Neuronal stem cell (in vitro differentiated cells): ENCODE results near the gene FUT7.

Experiments
- DNase-seq: peaks from one replicate; pipeline ENCODE4 v3.0.0-alpha.2; 2013; ENCODE audit warnings: low spot score
- H2AFZ ChIP-seq: one replicate; pipeline ENCODE4 v1.6.1; 2013; ENCODE audit warnings: mild to moderate bottlenecking, low read length, inconsistent platforms
- H2AK5ac ChIP-seq: 2 replicates; pipeline ENCODE4 v1.6.1; 2013; ENCODE audit warnings: low read depth, mild to moderate bottlenecking, inconsistent platforms, low read length, moderate library complexity, mixed read lengths
- H2BK120ac ChIP-seq: 2 replicates; pipeline ENCODE4 v1.6.1; 2013; ENCODE audit warnings: low read depth, mild to moderate bottlenecking, inconsistent platforms, low read length, moderate library complexity, mixed read lengths
- H2BK12ac ChIP-seq: one replicate; pipeline ENCODE4 v1.6.1; 2013; ENCODE audit warnings: low read length, inconsistent platforms
- H2BK15ac ChIP-seq: 2 replicates; pipeline ENCODE4 v1.6.1; 2013; ENCODE audit warnings: mild to moderate bottlenecking, low read length, inconsistent platforms, mixed read lengths
- H2BK5ac ChIP-seq: one replicate; pipeline ENCODE4 v1.6.1; 2013; ENCODE audit warnings: inconsistent platforms, mild to moderate bottlenecking, low read length, moderate library complexity
- H3K14ac ChIP-seq: one replicate; pipeline ENCODE4 v1.6.1; 2013; ENCODE audit warnings: low read length, inconsistent platforms
- H3K18ac ChIP-seq: 2 replicates; pipeline ENCODE4 v1.6.1; 2013; ENCODE audit warnings: low read length, inconsistent platforms
- H3K23ac ChIP-seq: 2 replicates; pipeline ENCODE4 v1.6.1; 2013; ENCODE audit warnings: low read depth, mild to moderate bottlenecking, mixed read lengths, low read length, inconsistent platforms; ENCODE audit not compliant: poor library complexity
- H3K27ac ChIP-seq: replicated peaks from 3 replicates; pipeline ENCODE4 v1.5.1; 2013; ENCODE audit warnings: low read length, inconsistent platforms
- H3K27me3 ChIP-seq, 3 experiments: 2 replicates each; pipeline ENCODE4 v1.6.1; 2013; ENCODE audit warnings: low read length in 3 of 3, mild to moderate bottlenecking in 2 of 3, inconsistent platforms in 1 of 3, low read depth in 1 of 3, mixed read lengths in 1 of 3, moderate library complexity in 1 of 3; ENCODE audit not compliant: control insufficient read depth in 3 of 3, insufficient read depth in 3 of 3
- H3K36me3 ChIP-seq, 2 donors: replicated peaks in 1 of 2; 2 replicates each; pipeline ENCODE4 v1.6.1; 2013; ENCODE audit warnings: low read length in 2 of 2; ENCODE audit not compliant: control insufficient read depth in 2 of 2, insufficient read depth in 2 of 2
- H3K4ac ChIP-seq: 2 replicates; pipeline ENCODE4 v1.6.1; 2013; ENCODE audit warnings: inconsistent platforms, mild to moderate bottlenecking, low read length, moderate library complexity
- H3K4me1 ChIP-seq, 2 donors: 1 replicate in 1 of 2; 2 replicates in 1 of 2; pipeline ENCODE4 v1.6.1; 2013; ENCODE audit warnings: low read length in 2 of 2, low read depth in 1 of 2; ENCODE audit not compliant: control insufficient read depth in 2 of 2, insufficient read depth in 1 of 2
- H3K4me2 ChIP-seq: one replicate; pipeline ENCODE4 v1.6.1; 2013; ENCODE audit warnings: mild to moderate bottlenecking, low read length, inconsistent platforms; ENCODE audit not compliant: insufficient read depth, poor library complexity, severe bottlenecking
- H3K4me3 ChIP-seq, 2 donors: 2 replicates each; pipeline ENCODE4 v1.5.1; 2013; ENCODE audit warnings: low read length in 2 of 2, mild to moderate bottlenecking in 2 of 2, inconsistent platforms in 1 of 2, moderate library complexity in 1 of 2
- H3K79me1 ChIP-seq: one replicate; pipeline ENCODE4 v1.6.1; 2013; ENCODE audit warnings: low read depth, mild to moderate bottlenecking, inconsistent platforms, low read length, moderate library complexity
- H3K9ac ChIP-seq: one replicate; pipeline ENCODE4 v1.6.1; 2013; ENCODE audit warnings: mild to moderate bottlenecking, low read depth, low read length, inconsistent platforms; ENCODE audit not compliant: poor library complexity
- H3K9me3 ChIP-seq, 2 donors: replicated peaks in 1 of 2; 2 replicates each; pipeline versions ENCODE3 to v1.6.1; 2013; ENCODE audit warnings: low read length in 2 of 2, mild to moderate bottlenecking in 2 of 2, inconsistent platforms in 1 of 2, low read depth in 1 of 2, mixed read lengths in 1 of 2, moderate library complexity in 1 of 2; ENCODE audit not compliant: control insufficient read depth in 2 of 2, insufficient read depth in 1 of 2
- H4K8ac ChIP-seq: one replicate; pipeline ENCODE4 v1.6.1; 2013; ENCODE audit warnings: low read depth, mild to moderate bottlenecking, inconsistent platforms, low read length, moderate library complexity
- H4K91ac ChIP-seq: one replicate; pipeline ENCODE4 v1.6.1; 2013; ENCODE audit warnings: low read length, low read depth, mild to moderate bottlenecking, inconsistent platforms; ENCODE audit not compliant: poor library complexity
- WGBS, 2 donors: extraction: QIAGEN DNeasy Blood & Tissue Kit; methylation state at CpG; one replicate each; pipeline ENCODE4 v1.1.7; 2013; ENCODE audit warnings: missing lambda C conversion rate in 2 of 2, mixed read lengths in 1 of 2; ENCODE audit not compliant: insufficient read length in 2 of 2, insufficient replicate concordance in 1 of 2; ENCODE audit errors: extremely low coverage in 2 of 2; 5-methylcytosine and 5-hydroxymethylcytosine counted together

Gene FUT7

DNA sequence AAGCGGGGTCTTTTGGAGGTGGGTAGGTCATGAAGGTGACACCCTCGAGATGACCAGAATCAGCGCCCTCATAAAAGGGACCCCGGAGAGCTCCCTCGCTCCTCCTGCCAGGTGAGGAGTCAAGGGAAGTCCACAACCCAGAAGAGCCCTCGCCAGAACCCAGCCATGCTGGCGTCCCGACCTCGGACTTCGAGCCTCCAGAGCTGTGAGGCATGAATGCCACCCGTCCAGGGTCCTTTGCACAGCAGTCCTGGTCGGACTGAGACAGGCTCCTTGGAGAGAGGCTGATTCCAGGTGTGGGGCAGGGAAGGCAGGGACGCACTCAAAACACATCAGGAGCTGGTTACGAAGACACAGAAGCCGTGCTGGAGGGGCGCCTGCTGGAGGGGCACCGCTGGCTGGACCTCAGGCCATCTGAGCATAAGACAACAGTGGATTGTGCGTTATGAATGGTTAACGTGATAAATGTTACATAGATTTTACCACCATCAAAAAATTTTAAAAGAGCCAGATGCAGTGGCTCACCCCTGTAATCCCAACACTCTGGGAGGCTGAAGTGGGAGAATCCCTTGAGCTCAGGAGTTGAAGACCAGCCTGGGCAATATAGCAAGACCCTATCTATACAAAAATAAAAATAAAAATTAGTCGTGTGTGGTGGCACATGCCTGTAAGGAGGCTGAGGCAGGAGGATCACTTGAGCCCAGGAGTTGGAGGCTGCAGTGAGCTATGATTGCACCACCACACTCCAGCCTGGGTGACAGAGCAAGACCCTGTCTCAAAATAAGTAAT is 29.8 kb downstream of the FUT7 start:
- no peak overlapping the region for H2AFZ ChIP-seq
- H3K79me1 ChIP-seq, result no peaks in the 10 kb centered on the region
- H3K4ac ChIP-seq, result no peak overlapping the region
- no peak overlapping the region for H3K27ac ChIP-seq
- H3K23ac ChIP-seq, result no peak overlapping the region
- H3K14ac ChIP-seq, result no peak overlapping the region
- H3K36me3 ChIP-seq, result no peaks in the 10 kb centered on the region
- no peak overlapping the region for H3K4me2 ChIP-seq
- no peak overlapping the region for H3K9ac ChIP-seq
- no peak overlapping the region for H2AK5ac ChIP-seq
- H3K4me1 ChIP-seq, result peaks cover 5% of the 10 kb centered on the region in 2 donors
- H3K9me3 ChIP-seq, result peaks cover 2 to 3% of the 10 kb centered on the region in 2 donors
- no peak overlapping the region for H2BK12ac ChIP-seq
- no CpG with 5 or more reads among the region's 20 CpGs for WGBS, 2 donors
- no peak overlapping the region for H2BK5ac ChIP-seq
- no peak overlapping the region for H4K91ac ChIP-seq
- peaks cover 0 to 3% (median 0%) of the 10 kb centered on the region in 3 experiments for H3K27me3 ChIP-seq
- H3K4me3 ChIP-seq, result no peak overlapping the region
- H2BK15ac ChIP-seq, result no peak overlapping the region
- no peak overlapping the region for H2BK120ac ChIP-seq
- no peak for DNase-seq
- H3K18ac ChIP-seq, result peak overlapping the region; percentile 38
- H4K8ac ChIP-seq, result no peak overlapping the region

- no CpG with 5 or more reads among the region's 10 CpGs for WGBS, 2 donors
Observed at GRCh38 chr9:137000177-137000930, 31.5 kb downstream of the FUT7 start.

DNA sequence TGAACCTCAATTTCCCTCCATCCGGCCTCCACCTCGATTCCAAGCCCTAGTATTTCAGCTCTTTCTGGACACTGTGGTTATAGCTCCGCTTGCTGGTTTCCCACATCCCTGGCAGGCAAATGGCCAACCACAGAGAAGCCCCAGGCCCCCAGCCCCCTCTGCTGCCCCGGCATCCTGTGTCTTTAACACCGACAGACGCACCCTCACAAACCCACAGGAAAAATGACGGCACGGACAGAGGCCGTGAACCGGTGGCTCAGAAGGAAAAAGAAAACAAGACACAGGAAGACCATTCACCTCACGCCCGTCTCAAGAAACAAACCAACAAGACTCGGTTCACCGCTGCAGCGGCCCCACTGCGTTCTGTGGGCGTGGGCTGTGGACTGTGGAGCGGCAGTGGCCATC is 34.1 kb downstream of the FUT7 start:
- H3K79me1 ChIP-seq, result peaks cover 4% of the 10 kb centered on the region
- H2BK120ac ChIP-seq, result no peak overlapping the region
- peak overlapping the region; percentile 96 for H2BK15ac ChIP-seq
- H2AFZ ChIP-seq, result no peak overlapping the region
- H2BK12ac ChIP-seq, result no peak overlapping the region
- H3K4me1 ChIP-seq, result peaks cover 9 to 19% of the 10 kb centered on the region in 2 donors
- H3K9me3 ChIP-seq, result no peaks in the 10 kb centered on the region
- H3K4me3 ChIP-seq, result no peak overlapping the region
- H3K18ac ChIP-seq, result no peak overlapping the region
- no peak overlapping the region for H3K27ac ChIP-seq
- no peak overlapping the region for H3K14ac ChIP-seq
- H3K9ac ChIP-seq, result peak overlapping the region; percentile 44
- no peak overlapping the region for H4K91ac ChIP-seq
- H3K27me3 ChIP-seq, result peaks cover 0 to 5% (median 0%) of the 10 kb centered on the region in 3 experiments
- DNase-seq, result no peak
- WGBS, 2 donors, result no CpG with 5 or more reads among the region's 18 CpGs
- no peak overlapping the region for H4K8ac ChIP-seq
- H3K36me3 ChIP-seq, result peaks cover 6 to 15% of the 10 kb centered on the region in 2 donors
- peak overlapping the region; percentile 10 for H2BK5ac ChIP-seq
- H3K4me2 ChIP-seq, result no peak overlapping the region
- no peak overlapping the region for H3K4ac ChIP-seq
- peak overlapping the region; percentile 61 for H2AK5ac ChIP-seq
- peak overlapping the region; percentile 95 for H3K23ac ChIP-seq

More at GRCh38 chr9:137000177-137000930, 31.5 kb downstream of the FUT7 start:
- no peak overlapping the region for H2BK5ac ChIP-seq
- H2BK15ac ChIP-seq, result no peak overlapping the region
- no peak overlapping the region for H3K4ac ChIP-seq
- H2AFZ ChIP-seq, result peak overlapping the region; percentile 75
- no peak overlapping the region for H3K9ac ChIP-seq
- no peak overlapping the region for H2BK12ac ChIP-seq
- no peak overlapping the region for H3K14ac ChIP-seq
- H3K4me3 ChIP-seq, result no peak overlapping the region
- H2AK5ac ChIP-seq, result no peak overlapping the region
- no peak overlapping the region for H3K27ac ChIP-seq
- H2BK120ac ChIP-seq, result no peak overlapping the region
- H3K79me1 ChIP-seq, result peaks cover 2% of the 10 kb centered on the region
- H3K4me1 ChIP-seq, result peaks cover 5 to 14% of the 10 kb centered on the region in 2 donors
- no peaks in the 10 kb centered on the region for H3K9me3 ChIP-seq
- no peak overlapping the region for H3K23ac ChIP-seq
- H4K91ac ChIP-seq, result no peak overlapping the region
- no peak for DNase-seq
- no peak overlapping the region for H3K4me2 ChIP-seq
- no peak overlapping the region for H4K8ac ChIP-seq
- H3K27me3 ChIP-seq, result peaks cover 0 to 5% (median 0%) of the 10 kb centered on the region in 3 experiments
- H3K36me3 ChIP-seq, result no peaks in the 10 kb centered on the region
- no peak overlapping the region for H3K18ac ChIP-seq

DNA sequence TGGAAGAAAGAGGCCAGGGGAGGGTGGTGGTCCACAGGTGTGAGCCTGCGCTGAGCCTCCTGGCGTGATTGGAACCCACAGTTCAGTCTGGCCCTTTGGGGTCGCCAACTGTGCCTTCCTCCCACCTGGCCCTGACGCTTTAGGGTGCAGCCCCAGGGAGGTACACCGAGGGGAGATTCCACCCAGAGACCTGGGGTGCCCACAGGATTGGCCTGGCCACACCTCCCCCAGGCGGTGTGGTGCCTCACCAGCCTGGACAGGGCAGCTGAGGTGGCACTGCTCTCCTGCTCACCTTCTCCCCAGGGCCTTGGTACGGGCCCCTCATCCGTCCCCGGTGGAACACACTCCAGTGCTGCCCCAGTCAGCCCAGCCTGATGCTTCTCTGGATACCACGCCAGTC is 34.5 kb downstream of the FUT7 start:
- Histone ChIP-seq H3K27me3 (peaks cover 0 to 5% (median 0%) of the 10 kb centered on the region in 3 experiments), H2BK15ac (peak overlapping the region; percentile 96), H2AK5ac (peak overlapping the region; percentile 88), H3K27ac (no peak overlapping the region), H3K23ac (peak overlapping the region; percentile 65), H4K8ac (no peak overlapping the region), H4K91ac (no peak overlapping the region), H3K4me2 (no peak overlapping the region), H2BK5ac (peak overlapping the region; percentile 10), H2BK12ac (peak overlapping the region; percentile 0), H2AFZ (no peak overlapping the region), H3K4me3 (no peak overlapping the region), H3K4me1 (peaks cover 9 to 19% of the 10 kb centered on the region in 2 donors), H3K4ac (no peak overlapping the region), H3K18ac (peak overlapping the region; percentile 92), H2BK120ac (no peak overlapping the region), H3K14ac (peak overlapping the region; percentile 21), H3K36me3 (peaks cover 6 to 15% of the 10 kb centered on the region in 2 donors), H3K79me1 (peaks cover 8% of the 10 kb centered on the region), H3K9me3 (no peaks in the 10 kb centered on the region), H3K9ac (peak overlapping the region; percentile 12)
- no CpG with 5 or more reads among the region's 10 CpGs for WGBS, 2 donors
- no peak for DNase-seq
